ACC112 (cell line): ENCODE results near the gene CCR7.

Experiments used
- H2AFZ ChIP-seq: fragments of 200-600 bp; sonication (generic); one replicate; pipeline ENCODE4 v1.6.0; 2017; ENCODE audit warnings: antibody characterized with exemption, low read length; ENCODE audit not compliant: unreplicated experiment
- H3K27ac ChIP-seq: fragments of 200-600 bp; sonication (generic); 2 replicates; pipeline ENCODE4 v1.5.1; 2014; ENCODE audit warnings: low read depth, mild to moderate bottlenecking, antibody characterized with exemption, low read length, moderate library complexity
- H3K27me3 ChIP-seq: fragments of 200-600 bp; sonication (generic); 2 replicates; pipeline ENCODE4 v1.6.1; 2014; ENCODE audit warnings: mild to moderate bottlenecking, antibody characterized with exemption, low read length, moderate library complexity, mixed read lengths; ENCODE audit not compliant: insufficient read depth
- H3K36me3 ChIP-seq: fragments of 200-600 bp; sonication (generic); 2 replicates; pipeline ENCODE4 v1.6.1; 2016; ENCODE audit warnings: mild to moderate bottlenecking, antibody characterized with exemption, low read length, moderate library complexity, mixed read lengths; ENCODE audit not compliant: insufficient read depth
- H3K4me1 ChIP-seq: fragments of 200-600 bp; sonication (generic); one replicate; pipeline ENCODE4 v1.6.1; 2016; ENCODE audit warnings: low read length, mixed read lengths; ENCODE audit not compliant: insufficient read depth, unreplicated experiment, control insufficient read depth
- H3K4me3 ChIP-seq: fragments of 200-600 bp; sonication (generic); 2 replicates; pipeline ENCODE4 v1.5.1; 2014; ENCODE audit warnings: mild to moderate bottlenecking, low read depth, low read length
- H3K79me2 ChIP-seq: fragments of 200-600 bp; sonication (generic); one replicate; pipeline ENCODE4 v1.6.0; 2016; ENCODE audit warnings: low read length; ENCODE audit not compliant: control insufficient read depth, unreplicated experiment, insufficient read depth

CCR7 gene, protein sequence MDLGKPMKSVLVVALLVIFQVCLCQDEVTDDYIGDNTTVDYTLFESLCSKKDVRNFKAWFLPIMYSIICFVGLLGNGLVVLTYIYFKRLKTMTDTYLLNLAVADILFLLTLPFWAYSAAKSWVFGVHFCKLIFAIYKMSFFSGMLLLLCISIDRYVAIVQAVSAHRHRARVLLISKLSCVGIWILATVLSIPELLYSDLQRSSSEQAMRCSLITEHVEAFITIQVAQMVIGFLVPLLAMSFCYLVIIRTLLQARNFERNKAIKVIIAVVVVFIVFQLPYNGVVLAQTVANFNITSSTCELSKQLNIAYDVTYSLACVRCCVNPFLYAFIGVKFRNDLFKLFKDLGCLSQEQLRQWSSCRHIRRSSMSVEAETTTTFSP

GRCh38 chr17:40564883-40565768, at the start of gene CCR7:
CCR7 (minus strand) TSS chr17:40565472; CDS start chr17:40565409, 63 bp downstream.
- Histone ChIP-seq H3K27me3 (peaks cover 12% of the 10 kb centered on the region), H3K79me2 (no peaks in the 10 kb centered on the region), H3K4me3 (no peak within 1 kb of the TSS), H3K36me3 (peaks cover 4% of the 10 kb centered on the region; the same call in 1 of the 2 replicates), H2AFZ (no peak within 1 kb of the TSS), H3K4me1 (peaks cover 7% of the 10 kb centered on the region), H3K27ac (no peak within 1 kb of the TSS)

- no peaks in the 10 kb centered on the region for H3K4me1 ChIP-seq
- no peak overlapping the region for H2AFZ ChIP-seq
- H3K27ac ChIP-seq = no peak overlapping the region
- H3K4me3 ChIP-seq = no peak overlapping the region
- no peaks in the 10 kb centered on the region for H3K27me3 ChIP-seq
- no peaks in the 10 kb centered on the region for H3K79me2 ChIP-seq
- no peaks in the 10 kb centered on the region for H3K36me3 ChIP-seq
These were observed 49.3 kb upstream of the CCR7 start for GRCh38 chr17:40614431-40615067.

- H3K79me2 ChIP-seq = no peaks in the 10 kb centered on the region
- H3K27me3 ChIP-seq = no peaks in the 10 kb centered on the region
- no peak overlapping the region for H3K4me3 ChIP-seq
- H3K36me3 ChIP-seq = no peaks in the 10 kb centered on the region
- H3K4me1 ChIP-seq = no peaks in the 10 kb centered on the region
- H2AFZ ChIP-seq = no peak overlapping the region
- H3K27ac ChIP-seq = no peak overlapping the region
These were observed 48.3 kb upstream of the CCR7 start for GRCh38 chr17:40613467-40614154.

GRCh38 chr17:40612599-40613244, 47.5 kb upstream of the CCR7 start:
- H3K4me3 ChIP-seq = no peak overlapping the region
- H3K27ac ChIP-seq = no peak overlapping the region
- H3K79me2 ChIP-seq = no peaks in the 10 kb centered on the region
- H2AFZ ChIP-seq = no peak overlapping the region
- H3K27me3 ChIP-seq = no peaks in the 10 kb centered on the region
- no peaks in the 10 kb centered on the region for H3K36me3 ChIP-seq
- no peaks in the 10 kb centered on the region for H3K4me1 ChIP-seq

GRCh38 chr17:40611840-40612474, 46.7 kb upstream of the CCR7 start:
- H3K27ac ChIP-seq = no peak overlapping the region
- H3K4me3 ChIP-seq = no peak overlapping the region
- no peak overlapping the region for H2AFZ ChIP-seq
- H3K27me3 ChIP-seq = no peaks in the 10 kb centered on the region
- H3K4me1 ChIP-seq = no peaks in the 10 kb centered on the region
- no peaks in the 10 kb centered on the region for H3K79me2 ChIP-seq
- no peaks in the 10 kb centered on the region for H3K36me3 ChIP-seq

DNA sequence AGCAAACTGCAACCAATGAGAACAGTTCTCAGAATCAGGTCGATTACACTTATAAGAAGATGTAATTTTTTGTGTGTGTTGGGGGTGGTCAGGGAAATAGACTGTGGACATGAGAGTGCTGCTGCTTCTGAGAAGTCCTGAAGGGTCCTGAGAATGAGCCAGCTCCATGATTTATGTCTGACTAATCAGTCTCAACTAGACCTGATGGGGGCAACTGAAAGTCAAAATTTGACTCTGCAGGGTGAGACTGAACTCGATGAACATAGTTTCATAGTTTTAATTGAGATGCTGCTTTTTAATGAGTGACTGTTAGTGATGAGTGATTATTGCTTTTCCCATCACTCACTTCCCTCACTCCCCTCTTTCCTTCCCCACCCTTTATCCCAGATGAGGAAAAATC, 45.1 kb upstream of the CCR7 start:
- no peak overlapping the region for H2AFZ ChIP-seq
- H3K27ac ChIP-seq = no peak overlapping the region
- no peaks in the 10 kb centered on the region for H3K4me1 ChIP-seq
- H3K79me2 ChIP-seq = no peaks in the 10 kb centered on the region
- H3K36me3 ChIP-seq = no peaks in the 10 kb centered on the region
- no peak overlapping the region for H3K4me3 ChIP-seq
- no peaks in the 10 kb centered on the region for H3K27me3 ChIP-seq

GRCh38 chr17:40608061-40608581, 42.8 kb upstream of the CCR7 start:
- no peaks in the 10 kb centered on the region for H3K4me1 ChIP-seq
- no peak overlapping the region for H3K27ac ChIP-seq
- H3K36me3 ChIP-seq = no peaks in the 10 kb centered on the region
- no peak overlapping the region for H3K4me3 ChIP-seq
- H2AFZ ChIP-seq = no peak overlapping the region
- H3K27me3 ChIP-seq = no peaks in the 10 kb centered on the region
- H3K79me2 ChIP-seq = no peaks in the 10 kb centered on the region

DNA sequence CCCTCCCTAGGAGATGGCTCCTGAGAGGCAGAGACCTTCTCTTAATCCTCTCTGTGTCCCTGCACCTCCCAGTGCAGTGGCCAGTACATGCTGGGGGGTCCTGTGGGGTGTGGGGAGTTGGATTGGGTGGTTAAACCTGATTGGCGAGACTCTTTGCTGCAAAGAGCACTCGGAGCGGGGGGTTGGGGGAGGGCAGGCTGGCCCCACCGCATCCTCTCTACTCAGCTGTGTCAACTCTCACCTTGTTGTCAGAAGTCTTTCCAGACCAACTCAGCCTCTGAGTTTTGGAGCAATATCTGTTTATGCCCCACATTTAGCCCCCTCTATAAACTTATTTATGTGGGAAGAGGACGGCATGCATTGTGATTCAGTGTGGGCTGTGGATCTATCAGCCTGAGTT, 42.4 kb upstream of the CCR7 start:
- H3K27ac ChIP-seq = no peak overlapping the region
- no peaks in the 10 kb centered on the region for H3K4me1 ChIP-seq
- no peaks in the 10 kb centered on the region for H3K79me2 ChIP-seq
- H3K27me3 ChIP-seq = no peaks in the 10 kb centered on the region
- no peak overlapping the region for H2AFZ ChIP-seq
- no peaks in the 10 kb centered on the region for H3K36me3 ChIP-seq
- no peak overlapping the region for H3K4me3 ChIP-seq

GRCh38 chr17:40606548-40607353, 41.5 kb upstream of the CCR7 start:
- no peak overlapping the region for H3K27ac ChIP-seq
- no peaks in the 10 kb centered on the region for H3K27me3 ChIP-seq
- H3K79me2 ChIP-seq = no peaks in the 10 kb centered on the region
- H3K4me1 ChIP-seq = no peaks in the 10 kb centered on the region
- no peak overlapping the region for H2AFZ ChIP-seq
- no peak overlapping the region for H3K4me3 ChIP-seq
- no peaks in the 10 kb centered on the region for H3K36me3 ChIP-seq
